ENCODE data around the gene PDZK1IP1.
"Not testable (repeated sequence)": the region's sequence is repeated elsewhere in the genome, so short reads cannot be mapped to it uniquely, and the experiment has no call there.

Gene PDZK1IP1

GRCh38 chr1:47214549-47214948, 24.7 kb upstream of the PDZK1IP1 start:
- ATAC-seq (replicated peaks), result no peak
- Mint-ChIP-seq H3K4me3 (no peak overlapping the region), H3K9me3 (no peaks in the 10 kb centered on the region), H3K4me1 (peaks cover 0 to 6% of the 10 kb centered on the region in 2 donors), H3K27ac (no peak overlapping the region), H3K27me3 (peaks cover 0 to 3% of the 10 kb centered on the region in 2 donors), H3K36me3 (no peaks in the 10 kb centered on the region)
- no peak for DNase-seq

- Mint-ChIP-seq H3K4me1 (peaks cover 0 to 6% of the 10 kb centered on the region in 2 donors), H3K27me3 (peaks cover 8 to 10% of the 10 kb centered on the region in 2 donors), H3K9me3 (no peaks in the 10 kb centered on the region), H3K4me3 (no peak overlapping the region), H3K36me3 (no peaks in the 10 kb centered on the region), H3K27ac (no peak overlapping the region)
- ATAC-seq (replicated peaks) (no peak), DNase-seq (no peak)
Measured at GRCh38 chr1:47213230-47213963, 23.6 kb upstream of the PDZK1IP1 start.

- DNase-seq, result no peak
Measured at GRCh38 chr1:47212636-47213229, 22.9 kb upstream of the PDZK1IP1 start.

GRCh38 chr1:47211796-47212269, 22.0 kb upstream of the PDZK1IP1 start:
- H3K27ac Mint-ChIP-seq, result no peak overlapping the region
- peaks cover 0 to 6% of the 10 kb centered on the region in 2 donors for H3K4me1 Mint-ChIP-seq
- H3K36me3 Mint-ChIP-seq, result no peaks in the 10 kb centered on the region
- H3K9me3 Mint-ChIP-seq, result no peaks in the 10 kb centered on the region
- ATAC-seq (replicated peaks) (peak in 1 of 2 donors; percentile 34), DNase-seq (no peak)
- H3K27me3 Mint-ChIP-seq, result peaks cover 8 to 11% of the 10 kb centered on the region in 2 donors
- H3K4me3 Mint-ChIP-seq, result no peak overlapping the region

More at GRCh38 chr1:47212636-47213229, 22.9 kb upstream of the PDZK1IP1 start:
- Mint-ChIP-seq H3K27ac (no peak overlapping the region), H3K4me1 (peaks cover 0 to 6% of the 10 kb centered on the region in 2 donors), H3K27me3 (peaks cover 8 to 11% of the 10 kb centered on the region in 2 donors), H3K36me3 (no peaks in the 10 kb centered on the region), H3K4me3 (no peak overlapping the region), H3K9me3 (no peaks in the 10 kb centered on the region)
- no peak for ATAC-seq (replicated peaks)

- Mint-ChIP-seq H3K27ac (no peak overlapping the region), H3K4me1 (peaks cover 0 to 6% of the 10 kb centered on the region in 2 donors), H3K4me3 (no peak overlapping the region), H3K36me3 (no peaks in the 10 kb centered on the region), H3K9me3 (no peaks in the 10 kb centered on the region), H3K27me3 (peaks cover 11 to 13% of the 10 kb centered on the region in 2 donors)
- DNase-seq (no peak), ATAC-seq (replicated peaks) (no peak)
Measured at GRCh38 chr1:47210666-47211065, 20.8 kb upstream of the PDZK1IP1 start.

GRCh38 chr1:47209725-47210325, 20.0 kb upstream of the PDZK1IP1 start:
- Mint-ChIP-seq H3K36me3 (no peaks in the 10 kb centered on the region), H3K27ac (peak overlapping the region; percentile 2), H3K9me3 (no peaks in the 10 kb centered on the region), H3K27me3 (peaks cover 12 to 13% of the 10 kb centered on the region in 2 donors), H3K4me1 (peaks cover 0 to 6% of the 10 kb centered on the region in 2 donors), H3K4me3 (no peak overlapping the region)
- ATAC-seq (replicated peaks) (no peak), DNase-seq (no peak)

GRCh38 chr1:47209091-47209490, 19.3 kb upstream of the PDZK1IP1 start:
- H3K4me1 Mint-ChIP-seq, result peaks cover 0 to 6% of the 10 kb centered on the region in 2 donors
- peaks cover 16 to 19% of the 10 kb centered on the region in 2 donors for H3K27me3 Mint-ChIP-seq
- H3K36me3 Mint-ChIP-seq, result no peaks in the 10 kb centered on the region
- no peak for ATAC-seq (replicated peaks)
- no peaks in the 10 kb centered on the region for H3K9me3 Mint-ChIP-seq
- no peak overlapping the region for H3K4me3 Mint-ChIP-seq
- H3K27ac Mint-ChIP-seq, result no peak overlapping the region
- no peak for DNase-seq

GRCh38 chr1:47208374-47208850, 18.6 kb upstream of the PDZK1IP1 start:
- H3K4me1 Mint-ChIP-seq, result peaks cover 2 to 10% of the 10 kb centered on the region in 2 donors
- H3K36me3 Mint-ChIP-seq, result no peaks in the 10 kb centered on the region
- H3K4me3 Mint-ChIP-seq, result no peak overlapping the region
- H3K27ac Mint-ChIP-seq, result no peak overlapping the region
- no peaks in the 10 kb centered on the region for H3K9me3 Mint-ChIP-seq
- ATAC-seq (replicated peaks) (no peak), DNase-seq (no peak)
- H3K27me3 Mint-ChIP-seq, result peaks cover 16 to 25% of the 10 kb centered on the region in 2 donors

- no peaks in the 10 kb centered on the region for H3K36me3 Mint-ChIP-seq
- peaks cover 6 to 15% of the 10 kb centered on the region in 2 donors for H3K4me1 Mint-ChIP-seq
- no peak overlapping the region for H3K4me3 Mint-ChIP-seq
- no peak for DNase-seq
- no peaks in the 10 kb centered on the region for H3K9me3 Mint-ChIP-seq
- H3K27me3 Mint-ChIP-seq, result peaks cover 16 to 25% of the 10 kb centered on the region in 2 donors
- H3K27ac Mint-ChIP-seq, result no peak overlapping the region
- ATAC-seq (replicated peaks), result no peak
Measured at GRCh38 chr1:47207803-47208373, 18.1 kb upstream of the PDZK1IP1 start.

- no peak for DNase-seq
- Mint-ChIP-seq H3K27ac (no peak overlapping the region), H3K4me1 (peaks cover 6 to 9% of the 10 kb centered on the region in 2 donors), H3K36me3 (no peaks in the 10 kb centered on the region), H3K4me3 (no peak overlapping the region), H3K9me3 (no peaks in the 10 kb centered on the region), H3K27me3 (peaks cover 16 to 25% of the 10 kb centered on the region in 2 donors)
- no peak for ATAC-seq (replicated peaks)
Measured at GRCh38 chr1:47205918-47206317, 16.1 kb upstream of the PDZK1IP1 start.

- H3K4me1 Mint-ChIP-seq; H3K4me3 Mint-ChIP-seq; ATAC-seq (replicated peaks); H3K9me3 Mint-ChIP-seq; H3K36me3 Mint-ChIP-seq; DNase-seq; H3K27ac Mint-ChIP-seq: not testable (repeated sequence)
- H3K27me3 Mint-ChIP-seq, result peaks cover 16 to 27% of the 10 kb centered on the region in 2 donors
Measured at GRCh38 chr1:47203504-47203903, 13.7 kb upstream of the PDZK1IP1 start.

- ATAC-seq (replicated peaks) (no peak), DNase-seq (no peak)
- no peaks in the 10 kb centered on the region for H3K9me3 Mint-ChIP-seq
- H3K27me3 Mint-ChIP-seq, result peaks cover 21 to 34% of the 10 kb centered on the region in 2 donors
- no peak overlapping the region for H3K27ac Mint-ChIP-seq
- H3K4me3 Mint-ChIP-seq, result no peak overlapping the region
- no peaks in the 10 kb centered on the region for H3K36me3 Mint-ChIP-seq
- H3K4me1 Mint-ChIP-seq, result peaks cover 6 to 9% of the 10 kb centered on the region in 2 donors
Measured at GRCh38 chr1:47201179-47201578, 11.3 kb upstream of the PDZK1IP1 start.

GRCh38 chr1:47198214-47198613, 8.4 kb upstream of the PDZK1IP1 start:
- Mint-ChIP-seq H3K9me3 (no peaks in the 10 kb centered on the region), H3K36me3 (no peaks in the 10 kb centered on the region), H3K27ac (no peak overlapping the region), H3K4me1 (peaks cover 2 to 3% of the 10 kb centered on the region in 2 donors), H3K4me3 (no peak overlapping the region), H3K27me3 (peaks cover 22 to 25% of the 10 kb centered on the region in 2 donors)
- DNase-seq (no peak), ATAC-seq (replicated peaks) (no peak)

GRCh38 chr1:47196622-47197021, 6.8 kb upstream of the PDZK1IP1 start:
- Mint-ChIP-seq H3K27ac (no peak overlapping the region), H3K9me3 (no peaks in the 10 kb centered on the region), H3K27me3 (peaks cover 33 to 41% of the 10 kb centered on the region in 2 donors), H3K4me3 (no peak overlapping the region), H3K36me3 (no peaks in the 10 kb centered on the region), H3K4me1 (peaks cover 4% of the 10 kb centered on the region in 2 donors)
- ATAC-seq (replicated peaks) (no peak), DNase-seq (no peak)
